ENCODE data around the gene CD151. TPM values are rescaled to one million over a fixed set of nuclear protein-coding genes. Genes with fewer than 3 reads are reported as not detected.

The CD151 gene
- total RNA-seq, 1 donor from 2014 or later, result 108 TPM

GRCh38 chr11:844693-845644, 12.2 kb downstream of the CD151 start:
- peak; percentile 36 for TF ChIP-seq CTCF (conservative IDR thresholded peaks at IDR 0.05)
- Mint-ChIP-seq H3K27me3 (ENCODE audit: low read depth) (peaks cover 15% of the 10 kb centered on the region), H3K4me3 (peak overlapping the region; percentile 89), H3K36me3 (ENCODE audit: low read depth) (peaks cover 5% of the 10 kb centered on the region), H3K27ac (ENCODE audit: unreplicated experiment) (no peak overlapping the region), H3K4me1 (peaks cover 18% of the 10 kb centered on the region), H3K9me3 (no peaks in the 10 kb centered on the region)
- DNase-seq (ENCODE audit: low read depth, low spot score), result peak; percentile 64

DNA sequence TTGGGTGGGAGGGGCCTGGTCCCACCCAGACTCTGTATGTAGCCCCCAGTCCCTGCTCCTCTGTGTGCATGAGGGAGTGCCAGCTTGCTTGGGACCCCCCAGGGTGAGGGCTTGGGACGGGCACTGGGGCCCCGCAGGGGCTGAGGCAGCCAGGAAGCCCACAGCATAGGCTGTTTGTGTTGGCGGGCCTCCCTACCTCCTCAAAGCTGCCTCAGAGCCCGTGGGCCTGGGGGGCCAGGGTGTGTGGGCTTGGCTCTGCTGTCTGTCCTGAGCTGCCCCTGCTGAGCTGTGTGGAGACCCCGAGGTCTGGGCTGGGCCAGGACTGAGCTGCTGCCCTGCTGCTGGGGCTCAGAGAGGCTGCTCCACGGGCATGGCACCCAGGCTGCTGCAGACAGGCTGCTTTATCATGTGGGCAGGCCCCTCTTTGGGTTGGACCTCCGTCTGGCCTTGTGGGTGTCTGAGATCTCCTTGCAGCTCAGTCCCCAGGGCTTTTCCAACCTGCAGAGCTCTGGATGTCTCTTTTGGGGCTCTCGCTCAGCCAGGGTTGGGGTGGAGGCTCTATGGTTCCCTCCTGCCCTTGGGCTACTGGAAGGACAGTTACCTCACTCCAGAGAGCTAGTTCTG, 13.2 kb downstream of the CD151 start:
- Mint-ChIP-seq H3K27ac (ENCODE audit: unreplicated experiment) (no peak overlapping the region), H3K9me3 (no peaks in the 10 kb centered on the region), H3K36me3 (ENCODE audit: low read depth) (no peaks in the 10 kb centered on the region), H3K4me1 (peaks cover 11% of the 10 kb centered on the region), H3K27me3 (ENCODE audit: low read depth) (peaks cover 20% of the 10 kb centered on the region), H3K4me3 (peak overlapping the region; percentile 62)
- no peak for DNase-seq (ENCODE audit: low read depth, low spot score)
- TF ChIP-seq CTCF (conservative IDR thresholded peaks at IDR 0.05), result no peak

- no peak for TF ChIP-seq CTCF (conservative IDR thresholded peaks at IDR 0.05)
- H3K9me3 Mint-ChIP-seq, result no peaks in the 10 kb centered on the region
- no peaks in the 10 kb centered on the region for H3K36me3 Mint-ChIP-seq (ENCODE audit: low read depth)
- no peak overlapping the region for H3K27ac Mint-ChIP-seq (ENCODE audit: unreplicated experiment)
- H3K4me1 Mint-ChIP-seq, result peaks cover 6% of the 10 kb centered on the region
- H3K27me3 Mint-ChIP-seq (ENCODE audit: low read depth), result peaks cover 25% of the 10 kb centered on the region
- peak overlapping the region; percentile 79 for H3K4me3 Mint-ChIP-seq
- no peak for DNase-seq (ENCODE audit: low read depth, low spot score)
These were observed 13.8 kb downstream of the CD151 start for GRCh38 chr11:846496-847098.

- no peak for DNase-seq (ENCODE audit: low read depth, low spot score)
- Mint-ChIP-seq H3K36me3 (ENCODE audit: low read depth) (no peaks in the 10 kb centered on the region), H3K4me3 (no peak overlapping the region), H3K4me1 (peaks cover 6% of the 10 kb centered on the region), H3K27me3 (ENCODE audit: low read depth) (peaks cover 31% of the 10 kb centered on the region), H3K9me3 (no peaks in the 10 kb centered on the region), H3K27ac (ENCODE audit: unreplicated experiment) (no peak overlapping the region)
- TF ChIP-seq CTCF (conservative IDR thresholded peaks at IDR 0.05), result no peak
These were observed 15.1 kb downstream of the CD151 start for GRCh38 chr11:847876-848275.

DNA sequence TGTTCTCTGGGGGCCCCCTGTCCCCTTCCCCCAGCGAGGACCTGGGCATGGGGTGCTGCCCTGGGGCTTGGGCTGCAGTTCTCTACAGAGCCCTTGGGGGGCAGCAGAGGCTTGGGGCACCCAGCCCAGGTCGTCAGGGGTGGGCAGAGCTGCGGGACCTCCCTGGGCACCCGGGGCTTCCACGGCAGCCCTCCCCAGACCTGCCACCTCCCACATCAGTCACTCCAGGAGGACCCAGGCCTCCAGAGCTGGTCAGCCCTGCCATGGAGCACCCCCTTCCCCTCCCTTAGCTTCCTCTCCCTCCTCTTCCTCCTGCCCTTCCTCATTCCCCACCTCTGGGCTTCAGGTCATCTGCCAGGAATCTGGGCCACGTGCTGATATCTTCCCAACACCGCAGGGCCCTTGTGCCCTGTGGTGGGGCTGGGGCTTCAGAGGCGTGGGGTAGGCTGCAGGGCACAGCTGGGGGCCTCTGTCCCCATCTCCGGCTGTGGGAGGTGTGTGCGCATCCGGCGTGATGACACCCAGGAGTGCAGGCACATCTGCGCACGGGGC, 15.7 kb downstream of the CD151 start:
- Mint-ChIP-seq H3K27me3 (ENCODE audit: low read depth) (peaks cover 28% of the 10 kb centered on the region), H3K4me3 (peak overlapping the region; percentile 72), H3K27ac (ENCODE audit: unreplicated experiment) (no peak overlapping the region), H3K9me3 (no peaks in the 10 kb centered on the region), H3K4me1 (peaks cover 6% of the 10 kb centered on the region), H3K36me3 (ENCODE audit: low read depth) (no peaks in the 10 kb centered on the region)
- TF ChIP-seq CTCF (conservative IDR thresholded peaks at IDR 0.05), result peak; percentile 72
- DNase-seq (ENCODE audit: low read depth, low spot score), result no peak

Measured in neural crest cell (in vitro differentiated cells).